GM21526 (cell line): ENCODE measurements around the gene GNAO1.

Experiments
- ATAC-seq: cut with Tn5 transposase; IDR thresholded peaks from one replicate; pipeline ENCODE4 v1.9.1; 2021; ENCODE audit warnings: moderate library complexity; ENCODE audit not compliant: unreplicated experiment, low FRiP score

The GNAO1 gene

DNA sequence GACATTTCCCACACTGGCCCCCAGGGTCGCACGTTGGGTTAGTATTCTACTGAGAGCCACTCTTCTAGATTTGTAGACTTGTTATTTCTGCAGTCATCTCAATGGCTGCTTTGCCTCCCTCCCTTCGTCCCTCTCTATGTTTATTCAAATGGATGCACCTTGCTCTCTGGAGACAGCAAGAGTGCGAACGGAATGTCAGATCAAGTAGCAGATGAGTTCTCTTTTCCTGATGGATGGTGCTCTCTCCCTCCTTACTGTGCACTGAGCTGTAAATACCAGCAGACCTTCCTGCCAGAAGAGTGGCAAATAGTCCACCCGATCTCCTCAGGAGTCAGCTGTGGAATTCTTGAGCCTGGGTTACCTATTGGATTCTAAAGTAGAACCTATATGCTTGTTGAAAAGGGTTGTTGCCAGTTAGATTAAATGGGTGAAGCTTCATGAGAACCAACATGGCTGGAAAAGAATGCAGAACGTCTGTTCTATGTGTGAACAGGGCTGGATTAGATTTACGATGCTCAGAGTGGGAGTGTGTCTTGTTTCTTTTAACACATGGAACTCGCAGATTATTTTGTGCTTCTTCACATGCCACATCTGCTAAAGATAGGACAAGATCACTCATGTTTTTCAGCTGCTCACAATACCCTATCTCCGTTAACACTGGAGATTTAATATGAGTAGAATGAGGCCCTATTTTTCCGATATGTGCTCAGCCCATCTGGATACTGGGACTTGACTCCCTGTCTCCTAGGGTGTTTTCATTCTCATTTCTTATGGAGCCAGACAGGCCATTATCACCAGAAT lies 6.1 kb downstream of the GNAO1 start:
- no peak for ATAC-seq

DNA sequence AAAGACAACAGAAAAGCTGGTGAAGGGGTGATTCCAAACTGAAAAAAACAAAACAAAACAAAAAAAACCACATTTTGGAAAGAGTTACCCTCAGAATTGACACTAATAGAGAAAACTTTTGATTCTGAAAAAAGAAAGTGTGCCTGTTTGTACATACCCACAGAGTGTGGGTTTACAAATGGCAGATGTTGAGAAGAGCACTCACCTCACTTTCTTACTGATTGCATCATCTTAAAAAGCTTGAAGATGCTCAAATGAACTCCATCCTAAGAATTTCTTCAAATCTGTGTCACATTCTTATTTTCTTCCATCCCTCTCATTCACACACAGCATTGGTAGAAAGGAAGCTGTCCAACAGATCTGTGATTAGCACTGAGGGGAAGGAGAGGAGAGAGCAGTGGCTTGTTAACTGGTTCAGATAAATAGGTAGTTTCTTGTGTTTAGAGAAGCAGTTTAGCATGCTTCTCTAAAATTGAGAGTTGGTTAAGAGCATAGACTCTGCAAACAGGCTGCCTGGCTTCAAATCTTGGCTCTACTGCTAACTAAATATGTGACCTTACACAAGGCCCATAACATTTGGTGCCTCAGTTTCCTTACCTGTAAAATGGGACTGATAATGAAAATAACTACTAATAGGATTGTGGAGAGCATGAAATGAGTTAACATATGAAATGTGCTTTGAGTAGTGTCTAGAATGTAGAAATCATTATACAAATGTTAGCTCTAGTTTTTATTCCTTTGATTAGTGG lies 6.9 kb downstream of the GNAO1 start:
- ATAC-seq: no peak

DNA sequence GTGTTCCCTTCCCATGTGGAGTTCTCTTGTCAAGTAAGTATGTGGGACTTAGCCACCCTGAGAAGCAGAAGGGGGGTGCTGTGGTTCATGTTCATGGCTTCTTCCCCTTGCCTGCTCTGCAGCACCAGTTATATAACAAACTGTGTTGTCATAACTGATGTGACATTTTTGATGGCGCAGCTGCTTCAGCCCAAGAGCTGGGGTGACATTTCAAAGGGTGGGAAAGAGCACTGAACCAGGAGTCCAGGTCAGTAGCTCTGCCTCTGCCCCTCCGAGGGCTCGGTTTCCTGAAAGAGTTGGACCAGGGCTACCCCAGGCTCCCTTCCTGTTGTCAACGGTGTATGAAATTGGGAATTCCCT lies 7.4 kb downstream of the GNAO1 start:
- ATAC-seq: no peak

DNA sequence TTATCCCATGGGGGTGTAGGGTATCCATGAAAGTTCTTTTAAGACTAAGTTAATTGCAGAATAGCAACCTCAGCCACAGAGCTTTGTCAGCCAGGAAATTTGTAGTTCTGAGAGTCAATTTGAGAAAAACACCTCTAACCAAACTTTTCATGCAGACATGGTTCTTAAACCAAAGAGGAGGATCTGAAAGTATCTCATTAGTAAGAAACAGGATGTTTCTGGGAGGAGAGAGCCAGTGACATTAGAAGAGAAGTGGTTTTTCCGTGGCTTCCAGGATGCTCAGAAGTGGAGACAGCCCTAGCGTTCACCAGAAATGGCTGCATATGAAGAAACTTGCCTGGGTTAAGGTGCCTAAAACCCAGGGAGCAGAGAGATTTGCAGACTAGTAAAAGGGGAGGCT lies 7.9 kb downstream of the GNAO1 start:
- peak; percentile 56 for ATAC-seq

DNA sequence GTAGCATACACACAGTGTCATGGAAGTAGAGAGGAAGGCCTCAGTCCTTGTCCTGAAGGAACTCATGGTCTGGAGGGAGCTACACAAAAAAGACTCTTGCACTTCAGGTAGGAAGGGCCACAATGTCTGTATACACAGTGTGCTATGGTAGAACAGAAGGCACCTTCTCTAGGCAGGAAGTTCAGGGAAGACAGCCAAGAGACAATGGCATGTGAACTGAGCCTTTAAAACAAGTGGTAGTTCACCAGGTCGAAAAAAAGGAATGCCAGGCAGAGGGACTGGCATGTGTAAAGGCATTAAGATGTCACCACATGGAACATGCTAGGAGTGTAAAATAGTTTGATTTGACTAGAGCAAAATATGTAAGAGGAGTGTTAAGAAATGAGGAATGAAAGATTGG lies 9.7 kb downstream of the GNAO1 start:
- ATAC-seq: no peak

DNA sequence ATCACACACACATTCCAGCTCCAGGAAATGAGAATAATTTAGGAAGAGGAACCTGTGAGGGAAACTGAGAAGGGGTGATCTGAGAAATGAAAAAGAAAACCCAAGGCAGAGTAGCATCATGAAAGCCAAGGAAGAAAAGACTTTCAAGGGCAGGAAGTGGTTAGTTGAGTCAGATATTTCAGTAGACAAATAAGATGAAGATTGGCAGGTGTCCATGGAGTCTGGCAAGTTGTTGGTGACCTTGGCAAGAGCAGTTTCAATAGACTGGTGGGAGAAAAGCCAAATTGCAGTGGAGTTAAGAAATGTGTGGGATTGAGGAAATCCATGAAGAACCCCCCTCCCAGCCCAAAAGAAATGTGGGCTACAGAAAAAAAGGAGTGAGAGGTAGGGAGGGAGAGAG lies 10.7 kb downstream of the GNAO1 start:
- no peak for ATAC-seq

DNA sequence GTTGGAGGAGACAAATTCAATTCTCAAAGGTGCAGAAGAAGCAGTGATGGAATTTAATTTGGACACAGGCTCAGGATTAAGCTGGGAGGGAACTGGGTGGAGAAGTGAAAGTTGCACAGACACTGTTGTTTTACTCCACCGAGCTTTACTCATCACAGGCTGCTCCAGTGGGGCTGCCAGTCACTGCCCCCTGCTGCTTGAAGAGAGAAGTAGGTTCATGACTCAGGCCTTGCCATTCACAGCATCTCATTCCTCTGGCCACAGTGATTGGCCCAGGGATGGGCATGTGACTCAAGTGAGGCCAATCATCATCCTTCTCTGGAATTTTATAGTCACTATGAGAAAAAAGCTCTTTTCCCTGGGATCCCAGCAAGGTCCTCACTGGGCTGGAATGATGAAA lies 11.8 kb downstream of the GNAO1 start:
- ATAC-seq: peak; percentile 72

DNA sequence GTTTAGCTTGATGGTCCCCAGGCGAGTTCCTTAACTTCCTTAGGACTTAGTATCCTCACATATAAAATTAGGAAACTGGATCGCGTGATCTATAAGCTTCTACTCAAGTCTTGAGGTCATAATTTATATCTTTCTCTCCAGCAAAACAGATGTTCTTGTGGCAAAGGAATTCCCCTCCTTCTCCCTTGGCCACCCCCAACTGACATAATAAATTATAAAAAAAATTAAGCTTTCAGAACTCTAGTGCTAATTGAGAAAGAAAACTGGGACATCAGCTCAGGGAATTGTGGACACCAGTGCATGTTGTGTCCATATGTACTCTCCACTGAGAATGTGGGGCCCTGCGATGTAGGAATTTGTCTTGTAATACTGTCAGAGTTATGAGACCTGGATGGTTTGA lies 13.5 kb downstream of the GNAO1 start:
- ATAC-seq: no peak

GRCh38 chr16:56206951-56207350 lies 15.7 kb downstream of the GNAO1 start:
- ATAC-seq: no peak

DNA sequence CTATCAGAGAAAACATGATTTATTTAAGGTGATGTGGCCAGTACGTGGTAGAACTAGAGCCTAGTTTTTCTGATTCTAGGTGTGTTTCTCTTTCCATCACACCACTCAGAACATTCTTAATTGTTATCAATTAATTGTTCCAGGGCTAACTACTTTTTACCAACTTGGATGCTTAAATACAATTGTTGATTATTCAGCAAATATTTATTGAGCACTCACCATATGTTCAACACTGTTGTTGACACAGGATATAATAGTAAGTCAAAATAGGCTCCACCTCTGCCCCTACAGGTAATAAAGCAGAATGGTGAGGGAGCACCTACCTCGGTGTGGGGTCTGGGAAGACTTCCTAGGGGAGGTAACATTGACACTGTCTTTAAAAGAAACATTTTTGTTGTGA lies 16.1 kb downstream of the GNAO1 start:
- ATAC-seq: no peak

GRCh38 chr16:56211435-56211981 lies 20.2 kb downstream of the GNAO1 start:
- ATAC-seq: no peak

- no peak for ATAC-seq
These were observed 20.9 kb downstream of the GNAO1 start for GRCh38 chr16:56212144-56212543.

DNA sequence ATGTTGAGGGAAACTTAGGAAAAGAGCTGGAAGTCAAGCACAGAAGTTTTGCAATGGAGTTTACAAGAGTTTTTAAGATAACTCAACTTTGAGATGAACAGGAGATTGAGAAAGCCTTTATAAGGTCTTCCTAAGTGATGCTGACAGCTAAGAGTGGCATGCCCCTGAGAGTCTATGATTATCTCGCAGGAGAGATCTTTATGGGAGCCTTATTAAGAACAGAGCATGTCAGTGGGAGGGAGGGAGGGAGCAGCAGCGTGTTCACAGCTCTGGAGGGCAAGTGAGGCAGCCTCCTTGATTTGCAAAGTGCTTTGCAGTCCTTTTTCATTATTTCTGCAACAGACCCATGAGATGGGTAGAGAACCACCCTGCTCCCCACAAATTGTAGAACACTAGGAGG lies 30.7 kb downstream of the GNAO1 start:
- no peak for ATAC-seq

DNA sequence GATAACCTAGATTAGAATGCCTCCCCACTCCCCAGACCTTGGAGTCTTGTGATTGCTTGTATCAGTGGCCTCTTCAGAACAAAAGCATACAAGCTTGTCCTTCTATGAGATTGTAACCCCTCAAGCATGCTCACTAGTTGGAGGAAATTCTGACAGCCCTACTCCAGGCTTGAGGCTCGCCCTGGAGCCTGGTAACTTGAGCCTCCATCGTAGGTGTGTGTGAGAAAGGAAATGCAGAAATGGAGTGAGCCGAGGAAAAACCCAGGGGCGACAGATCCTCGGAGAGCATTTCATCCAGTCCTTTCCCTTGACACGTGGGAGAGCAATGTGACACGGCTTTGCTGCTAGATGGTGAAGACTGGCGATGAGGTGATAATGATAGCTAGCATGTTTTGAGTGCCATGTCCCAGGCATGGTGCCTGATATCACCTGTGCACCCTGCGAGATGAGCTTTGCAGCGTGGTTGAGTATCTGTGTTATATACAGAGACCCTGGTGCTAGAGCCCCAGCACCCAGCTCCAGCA lies 31.2 kb downstream of the GNAO1 start:
- ATAC-seq: no peak

GRCh38 chr16:56225017-56225742 lies 33.9 kb downstream of the GNAO1 start:
- no peak for ATAC-seq

- no peak for ATAC-seq
These were observed 34.9 kb downstream of the GNAO1 start for GRCh38 chr16:56226187-56226586.

DNA sequence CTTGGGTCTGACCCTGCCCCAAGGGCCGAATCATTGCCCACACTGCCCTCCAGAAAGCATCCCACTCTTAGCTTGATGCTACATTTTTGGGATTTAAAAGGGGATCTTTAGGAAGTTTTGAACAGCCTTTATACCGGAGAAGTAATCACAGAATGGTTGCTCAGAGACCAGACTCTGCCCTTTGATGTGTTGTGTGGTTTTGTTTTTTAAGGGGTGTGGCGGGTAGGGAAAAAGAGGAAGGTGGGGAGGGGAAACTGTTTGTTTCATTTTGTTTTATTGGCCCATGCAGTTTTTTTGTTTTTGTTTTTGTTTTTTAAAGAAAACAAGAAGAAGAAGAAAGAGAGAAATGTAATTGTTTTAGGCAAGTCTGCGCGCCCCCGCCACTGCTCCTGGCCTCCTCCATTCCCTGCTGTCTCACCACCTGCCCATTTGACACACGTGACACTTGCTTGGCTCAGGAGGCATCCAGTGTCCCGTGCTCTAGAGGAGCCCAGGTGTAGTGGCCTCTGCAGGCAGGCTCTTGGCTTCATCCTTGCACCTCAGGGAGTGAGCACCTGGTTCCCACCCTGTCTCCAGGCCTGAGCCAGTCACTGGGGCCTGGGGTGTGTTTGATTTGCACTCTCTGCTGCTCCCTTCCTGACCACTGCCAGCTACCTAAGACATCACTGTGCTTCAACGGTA lies 35.7 kb downstream of the GNAO1 start:
- no peak for ATAC-seq

DNA sequence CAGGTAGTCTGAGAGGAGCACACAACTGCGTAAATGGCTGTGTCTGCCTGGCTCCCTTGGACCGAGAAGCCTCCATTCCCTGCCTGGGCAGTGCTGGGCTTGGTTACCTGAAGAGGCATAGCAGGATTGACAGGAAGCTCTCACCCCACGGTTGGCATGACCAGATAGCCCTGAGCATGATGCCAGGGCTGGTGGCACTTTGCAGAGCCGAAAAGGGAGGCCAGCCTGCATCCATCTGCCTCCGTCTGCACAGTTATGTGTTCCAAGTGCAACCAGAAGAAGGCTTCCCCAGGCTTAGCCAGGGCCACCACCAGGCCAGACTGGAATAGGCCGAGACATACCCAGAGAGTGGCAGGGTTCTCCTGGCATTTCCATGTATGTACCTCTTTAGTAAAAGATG lies 36.6 kb downstream of the GNAO1 start:
- no peak for ATAC-seq

DNA sequence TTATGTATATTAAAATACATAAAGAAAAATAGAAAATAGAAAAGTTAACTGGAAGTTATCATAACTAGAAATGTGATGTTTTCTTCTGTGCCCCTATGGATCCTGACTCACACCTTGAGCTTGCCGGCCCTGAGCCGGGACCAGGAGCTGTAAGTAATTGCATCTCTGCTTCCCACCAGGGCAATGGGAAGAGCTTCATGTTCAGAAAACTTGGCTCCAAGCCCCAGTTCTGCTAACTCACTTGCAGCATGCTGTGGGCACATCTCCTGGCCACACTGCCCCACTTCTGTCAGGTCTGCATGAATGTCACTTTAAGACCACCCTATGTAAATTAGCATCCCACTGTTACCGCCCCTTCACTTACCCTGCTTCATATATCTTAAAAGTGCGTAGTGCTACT lies 37.2 kb downstream of the GNAO1 start:
- ATAC-seq: no peak

DNA sequence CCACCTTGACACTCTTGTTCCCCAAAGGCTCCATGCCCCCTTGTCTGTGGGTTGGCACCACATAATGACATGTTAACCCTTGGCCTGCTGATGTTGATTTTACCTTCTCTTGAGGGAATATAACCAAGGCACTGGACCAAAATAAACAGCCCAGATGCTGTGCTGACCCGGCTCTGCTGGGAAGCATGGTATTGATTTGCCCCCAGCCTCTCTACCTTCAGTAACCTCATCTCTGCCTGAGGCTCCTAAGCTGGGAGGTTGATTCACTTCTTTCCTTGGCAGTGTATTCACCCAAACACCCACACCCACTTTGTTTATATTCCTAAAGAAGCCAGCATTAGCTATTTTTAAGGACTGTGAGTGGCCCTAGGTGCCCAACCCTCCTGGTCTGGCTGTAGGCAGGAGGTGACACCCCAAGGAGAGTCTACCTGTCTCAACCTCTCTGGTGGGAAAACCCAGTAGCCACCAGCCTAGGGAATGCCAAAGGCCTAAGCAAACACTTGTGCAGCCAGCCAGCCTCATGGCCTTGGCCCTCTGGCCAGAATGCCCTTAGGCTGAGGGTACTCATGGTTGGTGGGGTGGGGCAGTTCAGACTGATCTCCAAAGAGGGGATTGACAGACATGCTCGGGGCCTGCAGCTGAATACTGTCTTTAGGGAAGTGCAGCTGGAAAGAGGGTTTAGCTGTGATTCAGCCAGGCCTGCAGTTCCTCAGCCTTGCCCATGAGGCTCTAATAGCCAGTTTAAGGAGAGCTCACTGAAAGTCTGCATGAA lies 42.7 kb downstream of the GNAO1 start:
- no peak for ATAC-seq
